SKM-1 (cell line): ENCODE data around the gene KRAS.

Experiments used
- DNase-seq: peaks from one replicate; lab custom pipeline; 2025; ENCODE audit not compliant: unreplicated experiment; lab: John Stamatoyannopoulos, UW

KRAS gene

GRCh38 chr12:25256826-25257225 is 6.1 kb upstream of the KRAS start:
- DNase-seq = no peak

GRCh38 chr12:25256005-25256404 is 5.3 kb upstream of the KRAS start:
- no peak for DNase-seq

GRCh38 chr12:25254271-25254880 is 3.6 kb upstream of the KRAS start:
- no peak for DNase-seq

- DNase-seq = no peak
Observed at GRCh38 chr12:25253371-25254068, 2.8 kb upstream of the KRAS start.

- DNase-seq = no peak
Observed at GRCh38 chr12:25252946-25253345, 2.2 kb upstream of the KRAS start.

GRCh38 chr12:25251769-25252168 is 1.0 kb upstream of the KRAS start:
- no peak for DNase-seq

- no peak for DNase-seq
Observed at GRCh38 chr12:25249931-25250738, 594 bp downstream of the KRAS start.

GRCh38 chr12:25248732-25249131 is 2.0 kb downstream of the KRAS start:
- no peak for DNase-seq

GRCh38 chr12:25248137-25248536 is 2.6 kb downstream of the KRAS start:
- no peak for DNase-seq

GRCh38 chr12:25245491-25245890 is 5.2 kb downstream of the KRAS start:
- no peak for DNase-seq

GRCh38 chr12:25243680-25243990 is 7.1 kb downstream of the KRAS start:
- no peak for DNase-seq

- no peak for DNase-seq
Observed at GRCh38 chr12:25242981-25243679, 7.6 kb downstream of the KRAS start.

GRCh38 chr12:25241167-25242020 is 9.3 kb downstream of the KRAS start:
- no peak for DNase-seq

- no peak for DNase-seq
Observed at GRCh38 chr12:25236626-25237025, 14.1 kb downstream of the KRAS start.

GRCh38 chr12:25236190-25236589 is 14.5 kb downstream of the KRAS start:
- DNase-seq = no peak

- no peak for DNase-seq
Observed at GRCh38 chr12:25213338-25213737, 37.4 kb downstream of the KRAS start.

GRCh38 chr12:25208554-25208953 is 42.2 kb downstream of the KRAS start:
- no peak for DNase-seq

- no peak for DNase-seq
Observed at GRCh38 chr12:25207846-25208245, 42.9 kb downstream of the KRAS start.

GRCh38 chr12:25207411-25207810 is 43.3 kb downstream of the KRAS start:
- DNase-seq = no peak

GRCh38 chr12:25202137-25202536 is 48.6 kb downstream of the KRAS start:
- DNase-seq = no peak

GRCh38 chr12:25200703-25201102 is 50.0 kb downstream of the KRAS start:
- DNase-seq = no peak
